HG02610 (cell line): ENCODE measurements around the gene ALDH7A1.
"Not testable (repeated sequence)": the region's sequence is repeated elsewhere in the genome, so short reads cannot be mapped to it uniquely, and the experiment has no call there.

Experiments
- ATAC-seq: cut with Tn5 transposase; IDR thresholded peaks from one replicate; pipeline ENCODE4 v1.9.1; 2021; ENCODE audit warnings: mild to moderate bottlenecking, moderate library complexity; ENCODE audit not compliant: unreplicated experiment

ALDH7A1 gene

DNA sequence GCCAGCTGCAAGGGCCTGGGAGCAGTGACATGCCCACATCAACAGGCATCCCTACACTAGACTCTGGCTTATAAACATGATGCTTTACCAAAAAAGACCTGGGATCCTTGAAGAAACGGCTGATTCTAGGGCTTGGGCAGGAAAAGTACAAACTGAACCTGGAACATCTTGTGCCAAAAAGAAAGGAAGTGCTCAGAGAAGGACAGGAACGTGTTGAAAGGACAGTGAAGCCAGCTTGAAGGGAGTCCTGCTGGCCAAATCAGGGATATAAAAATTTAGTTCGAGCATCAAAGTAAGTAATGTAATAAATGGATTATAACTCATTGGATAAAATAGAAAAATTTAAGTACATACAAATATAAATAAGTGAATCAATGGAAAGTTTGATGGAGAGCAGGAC is 58.1 kb downstream of the ALDH7A1 start:
- ATAC-seq, result no peak

- no peak for ATAC-seq
Observed at GRCh38 chr5:126535856-126536545, 59.0 kb downstream of the ALDH7A1 start.

DNA sequence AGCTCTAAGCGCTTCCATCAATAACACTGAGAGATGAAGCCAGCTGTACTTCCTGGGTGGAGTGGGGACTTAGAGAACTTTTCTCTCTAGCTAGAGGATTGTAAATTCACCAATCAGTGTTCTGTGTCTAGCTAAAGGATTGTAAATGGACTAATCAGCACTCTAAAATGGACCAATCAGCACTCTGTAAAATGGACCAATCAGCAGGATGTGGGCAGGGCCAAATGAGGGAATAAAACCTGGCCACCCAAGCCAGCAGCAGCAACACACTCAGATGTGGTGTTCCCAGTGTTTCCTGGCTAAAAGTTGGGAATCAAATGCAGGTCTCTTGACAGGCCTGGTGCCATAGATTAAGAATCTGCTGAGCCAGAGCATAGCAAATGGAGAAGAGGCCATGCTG is 60.5 kb downstream of the ALDH7A1 start:
- no peak for ATAC-seq

DNA sequence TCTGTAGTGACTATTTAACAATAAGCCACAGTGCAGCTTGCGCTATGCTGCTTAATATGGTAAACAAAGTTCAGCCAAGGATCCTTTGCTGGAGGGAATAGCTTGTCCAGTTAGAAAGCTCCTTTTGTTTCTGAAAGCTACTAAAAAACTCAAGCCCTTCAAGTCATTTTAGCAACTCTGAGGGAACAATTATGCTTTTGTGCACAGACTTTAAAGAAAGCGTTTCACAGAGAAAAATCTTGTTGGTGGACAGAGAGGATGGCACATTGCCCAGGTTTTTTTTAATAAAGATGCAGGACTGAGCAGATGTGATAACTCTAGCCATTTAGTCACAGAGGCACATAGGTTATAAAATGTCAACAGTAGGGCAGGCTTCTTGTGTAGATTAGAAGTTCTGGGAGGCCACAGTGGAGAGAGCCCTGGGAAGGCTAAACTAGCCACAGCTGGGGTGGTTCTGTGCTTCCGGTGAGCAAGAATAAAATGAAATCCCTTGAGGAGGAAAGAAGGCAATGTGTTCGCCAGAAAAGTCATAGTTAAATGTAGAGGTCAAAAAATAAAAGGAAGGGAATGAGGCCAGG is 63.4 kb downstream of the ALDH7A1 start:
- no peak for ATAC-seq

DNA sequence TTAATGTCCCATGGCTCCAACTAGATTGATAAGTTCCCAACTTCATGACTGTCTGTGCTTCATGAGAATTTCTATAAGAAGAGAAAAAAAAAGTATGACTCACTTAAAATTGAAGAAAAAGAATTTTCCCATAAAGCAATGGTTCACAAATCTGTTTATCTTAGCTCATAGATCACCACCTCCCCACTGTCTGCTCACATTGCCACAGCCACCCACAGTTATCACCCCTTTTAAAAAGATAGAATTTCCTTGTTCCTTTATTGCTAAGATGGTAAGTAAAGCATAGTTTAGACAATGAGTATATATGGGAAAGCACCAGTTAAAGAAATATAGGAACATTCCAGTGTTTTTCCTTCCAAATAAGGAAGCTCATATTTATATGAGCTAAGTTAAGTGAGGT is 67.1 kb downstream of the ALDH7A1 start:
- ATAC-seq, result no peak

DNA sequence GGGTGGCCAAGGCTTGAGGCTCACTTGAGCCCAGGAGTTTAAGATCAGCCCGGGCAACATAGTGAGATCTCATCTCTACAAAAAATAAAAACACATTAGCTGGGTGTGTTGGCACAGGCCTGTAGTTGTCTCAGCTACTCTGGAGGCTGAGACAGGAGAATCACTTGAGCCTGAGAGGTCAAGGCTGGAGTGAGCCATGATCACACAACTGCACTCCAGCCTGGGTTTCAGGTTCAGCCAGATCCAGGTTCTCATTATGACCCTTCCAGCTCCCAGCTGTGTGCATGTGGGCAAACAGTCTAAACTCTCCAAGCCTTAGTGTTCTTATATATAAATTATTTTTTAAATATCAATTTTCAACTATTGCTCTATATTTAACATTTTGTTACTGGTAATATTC is 67.9 kb downstream of the ALDH7A1 start:
- ATAC-seq, result no peak

GRCh38 chr5:126526493-126526892 is 68.5 kb downstream of the ALDH7A1 start:
- no peak for ATAC-seq

DNA sequence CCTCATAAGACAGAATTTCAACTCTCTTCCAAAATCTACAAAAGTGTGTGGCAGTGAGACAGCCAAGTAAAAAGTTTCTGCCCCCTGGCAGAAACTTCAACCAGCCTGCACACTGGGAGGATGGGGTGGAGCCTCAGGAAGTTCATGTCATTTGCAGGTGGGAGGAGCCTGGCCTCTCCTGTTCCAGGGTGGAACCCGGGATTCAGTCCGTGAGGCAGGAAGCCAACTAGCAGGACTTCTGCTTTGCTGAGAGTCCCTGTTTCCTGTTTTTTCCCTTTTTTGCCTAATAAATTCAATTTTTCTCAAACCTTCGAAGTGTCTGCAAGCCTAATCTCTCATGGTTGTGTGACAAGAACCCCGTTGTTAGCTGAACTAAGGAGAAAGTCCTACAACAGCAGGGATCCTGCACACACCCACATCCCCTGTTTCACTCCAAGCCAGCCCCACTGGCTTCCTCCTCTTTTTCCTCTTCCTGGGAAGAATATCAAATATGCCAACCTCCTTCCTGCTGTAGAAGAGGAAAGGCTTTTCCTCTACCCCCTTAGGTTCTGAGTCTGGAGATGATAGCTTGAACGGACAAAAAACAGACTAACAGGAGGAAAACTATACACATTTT is 69.3 kb downstream of the ALDH7A1 start:
- ATAC-seq, result no peak

DNA sequence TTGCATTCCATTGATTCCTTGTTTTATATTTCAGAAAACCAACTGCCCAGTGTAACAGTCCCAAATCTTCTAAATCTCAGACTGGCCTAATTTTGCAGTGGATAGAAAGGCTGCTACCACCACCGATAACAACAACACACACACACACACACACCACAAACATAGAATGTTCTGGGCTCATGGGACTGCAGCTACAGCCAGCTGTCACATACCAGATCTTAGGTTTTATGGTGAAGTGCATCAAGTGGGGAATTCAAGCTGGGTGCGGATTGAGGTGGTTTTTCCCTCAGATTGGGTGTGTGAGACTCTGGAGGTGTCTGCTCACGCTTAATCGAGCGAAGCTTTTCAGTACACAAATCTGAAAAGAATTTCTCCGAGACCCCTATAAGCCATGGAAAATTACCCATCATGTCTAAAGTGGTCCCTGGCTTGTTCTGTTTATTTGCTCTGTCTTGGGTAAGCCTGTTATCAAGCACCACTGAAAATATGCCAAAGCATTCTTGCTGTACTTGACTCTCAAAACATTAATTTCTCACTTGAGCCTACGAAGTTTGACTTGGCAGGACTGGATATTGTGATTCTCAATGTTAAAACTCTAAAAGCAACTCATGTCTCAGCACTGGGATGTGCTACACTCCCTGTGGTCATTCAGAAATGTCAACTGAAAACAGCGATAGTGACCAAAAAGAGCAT is 71.1 kb downstream of the ALDH7A1 start:
- ATAC-seq, result no peak

GRCh38 chr5:126521130-126521529 is 73.9 kb downstream of the ALDH7A1 start:
- no peak for ATAC-seq

GRCh38 chr5:126520593-126520953 is 74.4 kb downstream of the ALDH7A1 start:
- ATAC-seq, result no peak

DNA sequence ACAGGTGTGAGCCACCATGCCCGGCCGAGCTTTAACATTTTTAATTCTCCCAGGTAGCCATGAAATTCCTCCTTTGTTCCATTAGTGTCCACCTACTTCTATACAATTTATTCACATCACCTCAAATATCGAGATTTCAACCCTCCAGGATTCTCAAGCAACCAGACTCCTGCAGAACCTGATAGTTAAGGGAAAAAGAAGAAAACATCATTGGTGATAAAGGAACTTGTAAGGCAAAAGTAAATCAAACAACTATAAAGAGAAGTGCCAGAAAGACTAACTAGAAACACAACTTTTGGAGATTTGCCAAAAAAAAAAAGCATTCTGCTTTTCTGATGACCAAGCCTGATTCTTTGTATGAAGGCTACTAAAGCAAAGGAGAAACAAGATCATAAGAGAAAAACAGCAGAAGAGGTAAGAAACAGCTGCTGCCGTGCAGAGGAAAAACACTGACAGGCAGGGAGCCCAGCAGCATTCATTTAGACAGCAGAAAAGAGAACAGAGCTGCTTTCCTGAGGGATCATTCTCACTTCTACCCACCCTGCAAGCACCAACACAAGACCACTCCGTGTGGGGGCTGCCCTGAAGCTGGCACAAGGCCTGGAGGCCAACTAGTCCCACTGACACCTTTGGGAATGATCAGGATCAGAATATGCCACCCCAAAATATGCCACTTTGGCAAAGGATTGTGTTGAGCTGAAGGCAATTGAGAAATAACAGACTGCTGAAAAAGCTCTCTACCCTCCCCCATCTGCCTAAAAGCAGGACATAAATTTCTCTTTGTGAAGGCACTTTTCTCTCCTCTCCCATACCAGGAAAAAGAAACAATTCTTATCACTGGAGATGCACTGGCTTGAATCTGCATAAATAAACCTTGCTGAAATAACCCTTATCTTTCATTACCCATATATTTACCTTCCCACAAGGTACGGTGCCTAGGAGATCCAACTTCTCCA is 75.1 kb downstream of the ALDH7A1 start:
- no peak for ATAC-seq

DNA sequence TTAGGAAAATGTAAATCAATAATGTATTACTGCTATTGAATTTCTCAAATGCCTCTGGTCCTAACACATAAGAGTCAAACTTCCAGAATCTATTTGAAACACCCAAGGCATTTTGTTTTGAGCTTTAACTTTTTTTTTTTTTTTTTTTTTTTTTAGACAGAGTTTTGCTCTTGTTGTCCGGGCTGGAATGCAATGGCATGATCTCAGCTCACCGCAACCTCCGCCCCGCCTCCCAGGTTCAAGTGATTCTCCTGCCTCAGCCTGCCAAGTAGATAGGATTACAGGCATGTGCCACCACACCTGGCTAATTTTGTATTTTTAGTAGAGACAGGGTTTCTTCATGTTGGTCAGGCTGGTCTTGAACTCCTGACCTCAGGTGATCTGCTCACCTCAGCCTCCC is 75.8 kb downstream of the ALDH7A1 start:
- not testable (repeated sequence) for ATAC-seq

DNA sequence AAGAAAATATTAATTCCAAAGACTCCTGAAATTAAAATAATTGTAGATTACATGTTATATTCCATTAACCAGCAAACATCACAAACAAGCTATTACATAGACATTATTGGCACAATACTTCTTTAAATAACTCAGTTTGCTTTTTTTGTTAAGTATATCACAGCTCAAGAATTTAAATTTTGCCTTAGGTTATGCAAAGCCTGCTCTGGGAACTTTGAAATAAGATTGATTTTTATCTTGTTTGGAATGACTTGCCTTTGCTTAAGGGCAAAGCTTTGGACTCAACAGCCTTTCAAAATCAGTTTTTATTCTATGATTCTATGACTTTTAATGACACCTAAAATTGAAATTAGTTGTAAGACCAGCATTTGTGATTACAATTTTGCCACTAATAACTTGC is 78.2 kb downstream of the ALDH7A1 start:
- no peak for ATAC-seq

DNA sequence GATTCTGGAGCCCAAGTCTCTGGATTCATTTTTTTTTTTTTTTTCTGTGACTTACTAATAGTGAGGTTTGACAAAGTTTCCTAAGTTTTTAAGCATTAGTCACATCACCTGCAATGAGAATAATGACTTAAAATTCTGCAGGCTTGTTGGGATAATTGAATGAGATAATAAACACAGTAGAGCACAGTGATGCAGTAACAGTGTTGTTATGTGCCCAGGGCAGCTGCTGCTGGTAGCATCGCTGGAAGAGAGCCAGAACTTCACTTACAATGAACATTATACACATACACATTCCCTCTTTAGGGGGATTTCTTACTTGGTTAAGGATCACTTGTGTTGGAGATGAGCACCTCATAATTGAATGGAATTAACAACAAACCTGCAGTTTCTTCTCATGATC is 78.9 kb downstream of the ALDH7A1 start:
- ATAC-seq, result no peak

- no peak for ATAC-seq
Observed at GRCh38 chr5:126515337-126515736, 79.7 kb downstream of the ALDH7A1 start.

DNA sequence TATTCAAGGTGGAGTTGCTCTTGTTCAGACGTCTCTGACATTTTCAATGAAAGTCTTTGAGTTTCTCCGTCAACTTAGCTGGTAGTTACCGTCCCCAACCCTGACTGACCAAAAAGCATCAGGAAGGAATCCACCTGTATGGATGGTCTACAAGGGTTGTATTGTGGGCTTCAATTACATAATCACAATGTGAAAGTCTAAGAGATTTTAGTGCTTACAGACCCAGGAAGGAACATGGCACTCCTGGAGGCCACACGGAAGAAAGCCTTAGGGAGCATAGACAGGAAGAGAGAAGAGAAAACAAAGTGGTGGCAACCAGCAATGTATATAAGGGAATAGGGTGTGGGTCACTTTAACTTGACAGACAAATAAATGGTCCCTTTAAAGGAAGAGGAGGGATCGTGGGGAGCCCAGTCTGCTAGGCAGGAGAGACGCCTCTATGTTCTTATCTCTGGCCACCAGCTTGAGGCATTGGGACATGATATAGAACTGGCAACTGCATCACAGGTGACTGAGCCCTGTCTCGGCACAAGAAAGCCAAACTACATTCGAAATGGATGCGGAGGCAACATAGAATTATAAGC is 80.4 kb downstream of the ALDH7A1 start:
- ATAC-seq, result no peak

- no peak for ATAC-seq
Observed at GRCh38 chr5:126514131-126514557, 80.9 kb downstream of the ALDH7A1 start.

DNA sequence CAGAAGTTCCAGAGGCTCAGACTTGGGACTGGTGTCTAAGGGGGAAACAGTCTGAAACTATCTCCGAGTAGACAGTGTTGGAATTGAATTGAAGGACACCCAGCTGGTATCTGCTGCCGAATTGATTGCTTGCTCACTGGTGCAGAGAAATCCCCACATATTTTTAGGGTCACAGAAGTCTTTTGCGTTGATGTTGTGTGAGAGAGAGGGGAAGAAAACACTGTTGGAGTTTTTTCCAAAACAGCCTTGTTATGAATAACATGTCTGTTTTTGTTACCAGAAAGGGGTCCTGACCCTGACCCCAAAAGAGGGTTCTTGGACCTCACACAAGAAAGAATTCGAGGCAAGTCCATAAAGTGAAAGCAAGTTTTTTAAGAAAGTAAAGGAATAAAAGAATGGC is 81.3 kb downstream of the ALDH7A1 start:
- no peak for ATAC-seq

GRCh38 chr5:126513302-126513701 is 81.7 kb downstream of the ALDH7A1 start:
- ATAC-seq, result no peak
